SK-N-MC (cell line): ENCODE data around the gene RALGAPA2.

Experiments used
- EZH2 ChIP-seq: fragments of 200-600 bp; sonication (generic); IDR thresholded peaks from one replicate; pipeline ENCODE4 v1.6.1; 2017; ENCODE audit warnings: antibody characterized with exemption
- POLR2AphosphoS5 ChIP-seq: IDR thresholded peaks from 2 replicates; pipeline ENCODE4 v1.6.1; 2012; ENCODE audit warnings: mild to moderate bottlenecking, low read depth, low read length, borderline replicate concordance

DNA sequence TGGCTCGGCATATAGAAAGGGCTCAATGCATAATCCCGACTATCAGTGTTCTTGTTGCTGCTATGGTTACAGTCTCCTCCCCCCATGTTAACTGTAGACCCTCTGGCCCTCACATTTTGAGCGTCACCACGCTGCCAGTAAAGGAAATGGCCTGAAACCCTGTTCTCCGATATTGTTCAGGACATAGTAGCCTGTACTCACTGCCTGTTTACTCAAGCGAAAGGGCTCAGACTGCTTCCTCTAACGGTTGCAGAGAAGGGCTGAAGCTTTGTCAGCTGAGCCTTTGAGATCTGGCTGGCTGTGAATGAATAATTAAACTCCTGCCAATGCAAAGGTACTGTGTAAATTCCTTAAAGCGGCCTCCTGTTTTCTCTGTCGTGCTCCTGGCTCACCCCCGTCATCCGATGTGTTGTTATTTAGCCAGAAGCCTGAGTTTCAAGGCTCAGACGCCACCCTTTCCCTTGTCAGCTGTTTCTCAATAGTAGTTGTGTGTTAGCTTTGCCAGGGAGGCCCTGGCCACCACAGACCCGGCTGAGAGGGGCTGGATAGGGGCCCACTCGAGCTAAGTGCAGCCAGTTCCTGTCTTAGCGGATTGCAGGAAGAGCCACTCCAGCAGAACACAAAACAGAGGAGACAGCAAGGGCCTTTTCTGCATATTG lies 31.2 kb upstream of the RALGAPA2 start:
- TF ChIP-seq EZH2 (no peak), POLR2AphosphoS5 (peak; percentile 58; the same call in 1 of the 2 replicates)
